Naive thymus-derived CD4-positive, alpha-beta T cell (primary cell): ENCODE results near the gene N4BP2L1. TPM values are rescaled to one million over a fixed set of nuclear protein-coding genes. Genes with fewer than 3 reads are reported as not detected.

Source experiments
- ATAC-seq: fragments of 150-1000 bp; cut with Tn5 transposase; 2 replicates; pipeline ENCODE4 v1.10.0; 2021; ENCODE audit warnings: mild to moderate bottlenecking, moderate library complexity
- CTCF ChIA-PET: fragments of 350-600 bp; sonication (Branson Sonifier 250); formaldehyde crosslinking; loops from one replicate; lab custom pipeline; 2021; ENCODE audit warnings: antibody characterized with exemption; lab: Charles Lee
- POLR2A ChIA-PET: fragments of 350-600 bp; sonication (Branson Sonifier 250); formaldehyde crosslinking; loops from one replicate; lab custom pipeline; 2021; ENCODE audit warnings: antibody characterized with exemption, inconsistent platforms; lab: Charles Lee
- DNase-seq, 9 donors: peaks; one replicate each; pipeline versions ENCODE4 v3.0.0 to v3.0.0-alpha.2; 2020 to 2022; ENCODE audit warnings: mixed read lengths in 1 of 9
- H3K27ac ChIP-seq: one replicate; pipeline ENCODE4 v1.7.0; 2013; ENCODE audit warnings: mild to moderate bottlenecking, low read depth, low read length, moderate library complexity
- H3K27me3 ChIP-seq, 2 donors: one replicate each; pipeline ENCODE4 v1.7.0; 2013; ENCODE audit warnings: low read length in 2 of 2, mild to moderate bottlenecking in 2 of 2, moderate library complexity in 2 of 2; ENCODE audit not compliant: control insufficient read depth in 2 of 2, insufficient read depth in 2 of 2
- H3K36me3 ChIP-seq, 3 experiments: 1 replicate in 2 of 3; 2 replicates in 1 of 3; pipeline ENCODE4 v1.7.0; 2013; ENCODE audit warnings: low read length in 3 of 3, mild to moderate bottlenecking in 3 of 3, moderate library complexity in 1 of 3; ENCODE audit not compliant: insufficient read depth in 3 of 3, control insufficient read depth in 2 of 3
- H3K4me1 ChIP-seq, 2 donors: one replicate each; pipeline ENCODE4 v1.7.0; 2013; ENCODE audit warnings: low read length in 2 of 2, mild to moderate bottlenecking in 2 of 2, moderate library complexity in 1 of 2; ENCODE audit not compliant: control insufficient read depth in 2 of 2, insufficient read depth in 2 of 2
- H3K4me3 ChIP-seq: 2 replicates; pipeline ENCODE4 v1.7.0; 2013; ENCODE audit warnings: mild to moderate bottlenecking, low read length
- H3K9me3 ChIP-seq, 3 experiments: 1 replicate in 2 of 3; 2 replicates in 1 of 3; pipeline ENCODE4 v1.7.0; 2013; ENCODE audit warnings: low read length in 3 of 3; ENCODE audit not compliant: control insufficient read depth in 2 of 3
- H3K27ac Mint-ChIP-seq, 9 donors: one replicate each; pipeline ENCODE4 v1.8.0; 2020 to 2022; ENCODE audit warnings: mixed read lengths in 9 of 9, mild to moderate bottlenecking in 8 of 9, moderate library complexity in 5 of 9, inconsistent platforms in 2 of 9
- H3K27me3 Mint-ChIP-seq, 5 donors: one replicate each; pipeline ENCODE4 v1.8.0; 2021 to 2022; ENCODE audit warnings: mixed read lengths in 5 of 5, mild to moderate bottlenecking in 1 of 5
- H3K36me3 Mint-ChIP-seq, 5 donors: one replicate each; pipeline ENCODE4 v1.8.0; 2020 to 2022; ENCODE audit warnings: mixed read lengths in 5 of 5, mild to moderate bottlenecking in 3 of 5, inconsistent platforms in 1 of 5
- H3K4me1 Mint-ChIP-seq, 7 donors: one replicate each; pipeline ENCODE4 v1.8.0; 2020 to 2022; ENCODE audit warnings: mixed read lengths in 7 of 7, mild to moderate bottlenecking in 3 of 7, inconsistent platforms in 1 of 7
- H3K4me3 Mint-ChIP-seq, 10 donors: one replicate each; pipeline ENCODE4 v1.8.0; 2020 to 2022; ENCODE audit warnings: mild to moderate bottlenecking in 10 of 10, mixed read lengths in 10 of 10, moderate library complexity in 6 of 10, inconsistent platforms in 2 of 10
- H3K9me3 Mint-ChIP-seq, 11 donors: one replicate each; pipeline ENCODE4 v1.8.0; 2020 to 2022; ENCODE audit warnings: mixed read lengths in 11 of 11, mild to moderate bottlenecking in 4 of 11, inconsistent platforms in 1 of 11, moderate library complexity in 1 of 11
- intact Hi-C, 2 donors: fragments of 100-400 bp; cut with micrococcal nuclease; formaldehyde crosslinking; loops; one replicate each; pipeline ENCODE4 v1.15.1; 2023
- polyA plus RNA-seq, 2 donors: library from polyadenylated mRNA; unstranded; fragments of 300-500 nt; fragmentation: Illumina TruSeq; gene quantifications; one replicate each; pipeline ENCODE4 v1.2.3, GENCODE V29; 2021
- total RNA-seq, 6 experiments: library from RNA in 5 of 6; stranded (reverse) in 5 of 6; gene quantifications; 1 replicate in 5 of 6; 2 replicates in 1 of 6; pipeline ENCODE4 v1.2.3 and lab custom pipeline; 2021 to 2026

Gene N4BP2L1
- total and polyA plus RNA-seq, 7 experiments from 2014 or later: 30.4 to 68.8 (median 48.3) TPM

DNA sequence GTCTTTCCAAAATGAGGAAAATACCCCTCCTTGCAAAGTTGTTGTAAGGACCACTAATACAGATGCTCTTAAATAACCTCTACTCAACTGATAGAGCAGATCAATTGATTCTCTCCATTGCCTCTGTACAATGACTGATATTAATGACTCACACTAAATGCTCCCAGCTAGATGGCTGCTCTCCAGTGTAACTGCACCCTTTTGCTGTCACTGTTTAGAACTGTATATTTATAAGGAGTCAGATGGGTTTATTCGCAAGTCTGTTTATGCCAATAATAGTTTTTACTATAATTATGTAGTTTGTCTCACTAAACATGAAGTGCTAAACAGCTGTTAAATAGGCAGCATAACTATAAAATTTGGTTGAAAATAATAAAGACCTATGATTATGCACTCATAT lies 21.0 kb upstream of the N4BP2L1 start:
- H3K36me3 ChIP-seq: no peaks in the 10 kb centered on the region
- Mint-ChIP-seq H3K9me3 (peaks cover 0 to 12% (median 0%) of the 10 kb centered on the region in 11 donors), H3K27ac (no peak overlapping the region), H3K27me3 (no peaks in the 10 kb centered on the region), H3K4me3 (no peak overlapping the region), H3K4me1 (peaks cover 0 to 21% (median 0%) of the 10 kb centered on the region in 7 donors), H3K36me3 (peaks cover 0 to 17% (median 10%) of the 10 kb centered on the region in 5 donors)
- H3K27me3 ChIP-seq: no peaks in the 10 kb centered on the region
- no peaks in the 10 kb centered on the region for H3K9me3 ChIP-seq
- intact Hi-C loops: no loop called here
- ChIA-PET POLR2A (no interaction called here), CTCF (no interaction called here)
- no peak overlapping the region for H3K27ac ChIP-seq
- no peaks in the 10 kb centered on the region for H3K4me1 ChIP-seq
- DNase-seq (no peak), ATAC-seq (no peak)
- no peak overlapping the region for H3K4me3 ChIP-seq

GRCh38 chr13:32447894-32448623 lies 20.1 kb upstream of the N4BP2L1 start:
- POLR2A ChIA-PET: interaction anchor here (0.5 kb wide), 1 partner anchor 51 kb away, joined by 4 read pairs; no protein-coding TSS in a partner anchor
- Histone ChIP-seq H3K36me3 (no peaks in the 10 kb centered on the region), H3K4me3 (no peak overlapping the region), H3K9me3 (no peaks in the 10 kb centered on the region), H3K27me3 (no peaks in the 10 kb centered on the region), H3K27ac (no peak overlapping the region), H3K4me1 (no peaks in the 10 kb centered on the region)
- Mint-ChIP-seq H3K36me3 (peaks cover 0 to 11% (median 5%) of the 10 kb centered on the region in 5 donors), H3K9me3 (peaks cover 0 to 7% (median 0%) of the 10 kb centered on the region in 11 donors), H3K4me1 (peaks cover 0 to 13% (median under 1%) of the 10 kb centered on the region in 7 donors), H3K4me3 (no peak overlapping the region), H3K27ac (peak overlapping the region in 1 of 9 donors; percentile 10), H3K27me3 (no peaks in the 10 kb centered on the region)
- CTCF ChIA-PET: interaction anchor here (0.7 to 1.4 kb wide), 2 partner anchors 20 to 63 kb away, joined by 3 to 4 read pairs; partner anchors contain the start of gene N4BP2L1
- ATAC-seq (no peak), DNase-seq (no peak)
- intact Hi-C loops: no loop called here

DNA sequence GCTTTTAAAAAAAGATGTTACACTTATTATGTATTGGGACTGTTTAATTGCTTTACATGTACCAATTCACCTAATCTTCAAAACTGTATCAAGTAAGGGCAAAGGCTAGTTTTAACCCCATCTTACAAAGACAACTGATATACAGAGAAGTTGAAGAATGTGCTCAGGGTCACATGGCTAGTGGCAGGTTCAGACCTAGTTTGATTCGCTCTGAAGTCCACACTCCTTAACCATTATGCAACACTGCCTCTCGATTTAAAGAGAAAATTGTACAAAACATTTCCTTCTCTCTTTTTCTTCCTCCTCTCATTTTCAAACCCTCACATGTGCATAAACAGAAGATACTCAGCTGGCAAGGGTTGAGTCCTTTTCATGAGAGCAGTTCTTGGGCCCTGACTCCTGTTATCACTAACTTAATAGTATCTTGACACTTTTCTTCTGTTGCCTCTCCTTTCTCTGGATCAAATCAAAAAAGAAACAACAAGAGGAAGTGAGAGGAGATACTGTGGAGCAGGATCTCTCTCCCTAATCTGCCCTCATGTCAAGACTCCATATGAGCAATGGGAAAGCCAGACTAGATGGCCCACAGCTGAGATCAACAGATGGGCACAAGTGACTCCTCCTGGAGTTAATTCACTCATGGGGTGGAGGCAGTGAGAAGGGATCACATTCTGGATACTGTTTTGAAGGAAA lies 19.0 kb upstream of the N4BP2L1 start:
- Mint-ChIP-seq H3K4me1 (peaks cover 0 to 19% (median 5%) of the 10 kb centered on the region in 7 donors), H3K9me3 (peaks cover 0 to 5% (median 0%) of the 10 kb centered on the region in 11 donors), H3K27me3 (no peaks in the 10 kb centered on the region), H3K36me3 (peaks cover 0 to 5% (median 3%) of the 10 kb centered on the region in 5 donors), H3K27ac (peak overlapping the region in 4 of 9 donors; percentile 1 to 34 (median 19)), H3K4me3 (no peak overlapping the region)
- POLR2A ChIA-PET: interaction anchor here (0.7 kb wide), 1 partner anchor 49 kb away, joined by 4 read pairs; no protein-coding TSS in a partner anchor
- no peak for DNase-seq
- CTCF ChIA-PET: no interaction called here
- ATAC-seq: no peak
- H3K4me3 ChIP-seq: no peak overlapping the region
- intact Hi-C loops: no loop called here
- no peaks in the 10 kb centered on the region for H3K36me3 ChIP-seq
- H3K9me3 ChIP-seq: no peaks in the 10 kb centered on the region
- H3K27me3 ChIP-seq: no peaks in the 10 kb centered on the region
- H3K4me1 ChIP-seq: no peaks in the 10 kb centered on the region
- no peak overlapping the region for H3K27ac ChIP-seq

DNA sequence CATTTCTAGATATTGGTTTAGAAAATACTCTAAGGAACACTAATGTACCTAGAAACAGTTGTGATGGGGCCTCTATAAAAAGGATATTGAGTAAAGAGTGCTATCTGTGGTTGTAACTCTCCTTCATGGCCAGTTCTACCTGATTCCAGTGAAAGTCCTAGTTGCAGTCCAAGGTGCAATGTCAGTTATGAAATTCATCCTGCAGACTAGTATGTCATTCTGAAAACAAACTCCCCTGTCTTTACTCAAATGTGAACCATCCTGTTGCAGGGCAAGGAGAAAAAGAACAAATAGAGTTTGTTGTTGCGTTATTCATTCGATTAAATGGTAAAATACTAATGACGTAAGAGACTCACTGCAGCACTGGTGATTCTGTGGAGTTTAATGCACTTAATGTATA lies 18.3 kb upstream of the N4BP2L1 start:
- Mint-ChIP-seq H3K9me3 (peaks cover 0 to 4% (median 0%) of the 10 kb centered on the region in 11 donors), H3K4me3 (no peak overlapping the region), H3K27ac (no peak overlapping the region), H3K27me3 (no peaks in the 10 kb centered on the region), H3K36me3 (peaks cover 0 to 5% (median 3%) of the 10 kb centered on the region in 5 donors), H3K4me1 (peaks cover 0 to 19% (median 5%) of the 10 kb centered on the region in 7 donors)
- DNase-seq (no peak), ATAC-seq (no peak)
- Histone ChIP-seq H3K9me3 (no peaks in the 10 kb centered on the region), H3K4me1 (no peaks in the 10 kb centered on the region), H3K27ac (no peak overlapping the region), H3K36me3 (no peaks in the 10 kb centered on the region), H3K4me3 (no peak overlapping the region), H3K27me3 (no peaks in the 10 kb centered on the region)
- CTCF ChIA-PET: no interaction called here
- intact Hi-C loops: no loop called here
- POLR2A ChIA-PET: no interaction called here

- no peaks in the 10 kb centered on the region for H3K9me3 Mint-ChIP-seq
- ChIA-PET CTCF (interaction anchor here (0.5 kb wide), 1 partner anchor 164 kb away, joined by 3 read pairs; no protein-coding TSS in a partner anchor), POLR2A (interaction anchor here (0.7 to 0.8 kb wide), 2 partner anchors 91 to 344 kb away, joined by 3 to 4 read pairs; no protein-coding TSS in a partner anchor)
- no peaks in the 10 kb centered on the region for H3K36me3 ChIP-seq
- no peaks in the 10 kb centered on the region for H3K9me3 ChIP-seq
- H3K4me3 ChIP-seq: no peak overlapping the region
- H3K4me1 Mint-ChIP-seq: peaks cover 0 to 19% (median 5%) of the 10 kb centered on the region in 7 donors
- H3K27me3 Mint-ChIP-seq: no peaks in the 10 kb centered on the region
- no peaks in the 10 kb centered on the region for H3K4me1 ChIP-seq
- DNase-seq (no peak), ATAC-seq (no peak)
- H3K27me3 ChIP-seq: no peaks in the 10 kb centered on the region
- intact Hi-C loops: no loop called here
- peaks cover 0 to 3% (median 0%) of the 10 kb centered on the region in 5 donors for H3K36me3 Mint-ChIP-seq
- H3K4me3 Mint-ChIP-seq: no peak overlapping the region
- H3K27ac ChIP-seq: no peak overlapping the region
- no peak overlapping the region for H3K27ac Mint-ChIP-seq
These were observed 17.5 kb upstream of the N4BP2L1 start for GRCh38 chr13:32445461-32445860.

- no peaks in the 10 kb centered on the region for H3K27me3 ChIP-seq
- no peaks in the 10 kb centered on the region for H3K9me3 ChIP-seq
- no peak overlapping the region for H3K4me3 ChIP-seq
- H3K36me3 ChIP-seq: no peaks in the 10 kb centered on the region
- Mint-ChIP-seq H3K36me3 (peaks cover 2 to 15% (median 7%) of the 10 kb centered on the region in 5 donors), H3K27me3 (no peaks in the 10 kb centered on the region), H3K4me3 (no peak overlapping the region), H3K9me3 (no peaks in the 10 kb centered on the region), H3K4me1 (peaks cover 0 to 10% (median 3%) of the 10 kb centered on the region in 7 donors), H3K27ac (peak overlapping the region in 3 of 9 donors; percentile 2 to 25 (median 6))
- DNase-seq (peak in 7 of 9 donors; percentile 12 to 59 (median 37)), ATAC-seq (peak; percentile 79)
- no peaks in the 10 kb centered on the region for H3K4me1 ChIP-seq
- POLR2A ChIA-PET: interaction anchor here (1.4 kb wide), 1 partner anchor 13 kb away, joined by 5 read pairs; no protein-coding TSS in a partner anchor
- CTCF ChIA-PET: interaction anchor here (1.2 to 1.4 kb wide), 2 partner anchors 60 to 175 kb away, joined by 3 read pairs; no protein-coding TSS in a partner anchor
- intact Hi-C loops: loop anchor here (1.0 to 5.0 kb wide), 9 partner anchors 15 to 533 kb away; partner anchors contain the start of genes BRCA2 (in 1 of the 2), N4BP2L1 (in 1 of the 2) and ZAR1L (in 1 of the 2)
- H3K27ac ChIP-seq: no peak overlapping the region
These were observed 15.2 kb upstream of the N4BP2L1 start for GRCh38 chr13:32443111-32443510.
